ENCODE measurements around the gene ATXN7L2. TPM values are rescaled to one million over a fixed set of nuclear protein-coding genes. Genes with fewer than 3 reads are reported as not detected.

ATXN7L2 gene, protein sequence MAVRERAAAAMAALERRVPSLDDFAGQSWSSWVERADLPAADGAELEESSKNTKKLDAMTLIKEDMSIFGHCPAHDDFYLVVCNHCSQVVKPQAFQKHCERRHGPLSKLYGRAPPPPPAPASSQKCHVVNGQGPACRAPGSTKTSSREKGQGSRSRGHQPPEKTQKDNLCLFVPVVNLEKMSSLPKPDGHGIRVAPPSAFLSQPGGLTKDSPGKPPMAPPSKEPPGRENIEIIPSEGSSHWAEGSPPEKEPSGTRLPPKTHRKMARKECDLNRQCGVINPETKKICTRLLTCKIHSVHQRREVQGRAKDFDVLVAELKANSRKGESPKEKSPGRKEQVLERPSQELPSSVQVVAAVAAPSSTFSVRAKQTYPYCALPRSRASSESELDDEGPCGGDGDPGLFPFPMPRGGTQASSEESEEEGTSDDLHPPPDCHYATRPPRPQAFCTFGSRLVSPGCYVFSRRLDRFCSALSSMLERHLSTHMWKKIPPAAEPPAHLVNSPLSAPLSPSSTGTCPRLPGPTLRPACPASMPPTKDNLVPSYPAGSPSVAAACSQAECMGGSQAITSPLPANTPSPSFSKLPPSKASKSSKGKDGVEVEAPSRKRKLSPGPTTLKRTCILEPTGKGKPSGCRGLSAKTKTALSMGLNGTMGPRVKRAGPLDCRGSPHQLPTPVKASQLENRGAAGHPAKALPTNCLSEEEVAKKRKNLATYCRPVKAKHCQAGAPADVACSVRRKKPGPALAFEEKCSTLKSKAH
- 1.6 to 2.8 TPM (median 2.3 TPM) in 5 replicates for total RNA-seq (2022; extraction: Qiagen RNA extraction; ENCODE audit: low read depth)

DNA sequence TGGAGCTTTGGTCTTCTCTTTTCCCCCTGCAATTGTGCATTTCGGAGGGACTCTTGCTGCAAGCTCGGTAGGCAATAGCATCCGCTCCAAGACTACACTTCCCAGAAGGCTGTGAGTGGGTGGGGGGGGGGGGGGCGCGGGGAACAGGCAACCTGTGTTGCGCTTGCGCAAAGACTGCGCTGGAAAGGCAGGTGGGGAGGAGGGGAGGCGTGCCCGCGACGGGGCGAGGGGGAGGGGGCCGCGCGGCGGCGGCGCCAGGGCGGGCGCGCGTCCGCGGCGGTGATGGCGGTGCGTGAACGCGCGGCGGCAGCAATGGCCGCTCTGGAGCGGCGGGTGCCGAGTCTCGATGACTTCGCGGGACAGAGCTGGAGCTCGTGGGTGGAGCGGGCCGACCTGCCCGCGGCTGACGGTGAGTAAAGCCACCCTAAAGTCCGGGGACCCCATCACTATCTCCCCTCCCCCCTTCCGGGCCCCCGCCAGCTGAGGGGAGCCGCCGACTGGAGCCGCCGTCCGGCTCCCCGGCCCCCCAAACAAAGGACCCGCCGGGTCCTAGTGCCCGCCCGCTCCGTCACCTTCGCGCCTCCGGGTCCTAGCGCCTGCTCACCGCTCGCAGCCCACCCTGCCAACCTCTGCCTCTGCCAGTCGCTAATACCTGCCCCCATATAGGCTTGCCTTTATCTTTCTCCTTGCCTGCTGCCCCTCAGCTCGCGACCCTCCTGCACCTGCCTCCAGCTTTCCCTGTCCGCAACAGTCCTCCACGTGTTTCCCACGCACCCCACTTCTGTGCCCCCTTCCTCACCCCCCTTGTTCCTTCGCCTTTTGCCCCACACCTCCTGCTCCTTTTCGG, at the start of gene ATXN7L2:
Gene ATXN7L2, plus strand, starts transcription at position 234 of the 847 bp plus-strand sequence. Its CDS starts 49 bp downstream, at position 283.

DNA sequence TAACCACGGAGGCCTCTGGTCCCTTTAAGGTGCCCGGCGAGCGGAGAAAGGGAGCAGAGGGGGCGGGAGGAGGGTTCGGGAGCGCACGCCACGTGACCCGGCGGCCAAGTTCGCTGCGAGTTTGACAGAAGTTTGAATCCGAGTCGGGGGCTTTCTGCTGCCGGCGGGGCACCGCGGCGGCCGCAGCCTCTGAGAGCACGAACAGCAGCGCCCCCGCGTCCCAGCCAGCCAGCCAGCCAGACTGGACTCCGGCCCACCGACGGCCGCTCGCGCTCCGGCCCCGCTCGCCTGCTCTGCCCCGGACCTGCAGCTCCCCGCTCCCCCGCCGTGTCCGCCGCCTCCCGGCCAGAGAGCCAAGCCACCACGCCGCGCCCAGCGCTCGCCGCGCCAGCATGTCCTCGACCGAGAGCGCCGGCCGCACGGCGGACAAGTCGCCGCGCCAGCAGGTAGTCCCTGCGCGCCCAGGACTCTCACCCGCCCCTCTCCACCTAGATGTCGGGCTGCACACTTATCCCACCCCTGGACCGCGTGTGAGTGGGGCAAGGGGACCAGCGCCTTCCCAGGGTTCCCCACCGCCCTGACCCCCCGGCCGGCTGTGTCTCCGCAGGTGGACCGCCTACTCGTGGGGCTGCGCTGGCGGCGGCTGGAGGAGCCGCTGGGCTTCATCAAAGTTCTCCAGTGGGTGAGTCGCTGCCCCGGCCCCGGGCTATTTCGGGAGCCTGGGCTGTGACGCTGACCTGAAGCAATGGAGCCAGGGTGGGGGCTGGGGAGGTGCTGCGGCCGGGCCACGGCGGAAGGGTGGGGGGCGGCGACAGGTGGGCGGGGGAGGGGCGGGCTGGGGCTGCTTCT, 17.0 kb upstream of the ATXN7L2 start, which contains the start of gene SYPL2:
Gene SYPL2, plus strand, starts transcription at position 95 of the 849 bp plus-strand sequence. Its CDS starts 298 bp downstream, at position 393.

DNA sequence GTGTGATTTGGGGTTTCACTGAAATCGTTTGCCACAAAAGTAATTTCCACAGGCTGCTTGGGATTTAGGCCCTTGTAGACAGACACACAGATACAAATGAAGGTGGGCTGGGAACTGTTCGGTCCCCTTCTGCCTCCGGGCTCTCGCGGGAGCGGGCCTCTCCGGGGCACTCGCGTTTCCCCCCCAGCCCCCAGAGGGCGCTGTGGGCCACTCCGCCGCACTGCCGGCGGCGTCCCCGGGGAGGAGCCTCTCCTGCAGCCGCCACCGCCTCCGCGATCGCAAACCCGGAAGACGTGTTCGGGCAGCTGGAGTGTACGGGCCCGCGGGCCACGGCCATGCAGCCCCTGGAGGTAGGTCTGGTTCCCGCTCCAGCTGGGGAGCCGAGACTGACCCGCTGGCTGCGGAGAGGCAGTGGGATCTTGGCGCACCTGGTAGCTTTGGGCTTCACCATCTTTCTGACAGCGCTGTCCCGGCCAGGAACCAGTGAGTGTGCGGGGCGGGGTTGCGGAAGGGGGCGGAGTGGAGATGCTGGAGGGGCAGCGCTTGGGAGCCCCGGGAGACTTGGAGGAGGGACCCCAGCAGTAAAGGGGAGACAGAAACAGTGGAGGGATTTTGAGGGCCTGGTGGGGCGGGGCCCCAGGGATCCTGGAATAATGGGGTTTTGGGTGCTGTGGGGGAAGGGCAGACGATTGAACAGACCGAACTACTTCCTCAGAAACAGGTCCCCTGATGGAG, 10.3 kb downstream of the ATXN7L2 start, which contains the start of gene CYB561D1:
Gene CYB561D1, plus strand, starts transcription at position 290 of the 735 bp plus-strand sequence. Its CDS starts 46 bp downstream, at position 336.

DNA sequence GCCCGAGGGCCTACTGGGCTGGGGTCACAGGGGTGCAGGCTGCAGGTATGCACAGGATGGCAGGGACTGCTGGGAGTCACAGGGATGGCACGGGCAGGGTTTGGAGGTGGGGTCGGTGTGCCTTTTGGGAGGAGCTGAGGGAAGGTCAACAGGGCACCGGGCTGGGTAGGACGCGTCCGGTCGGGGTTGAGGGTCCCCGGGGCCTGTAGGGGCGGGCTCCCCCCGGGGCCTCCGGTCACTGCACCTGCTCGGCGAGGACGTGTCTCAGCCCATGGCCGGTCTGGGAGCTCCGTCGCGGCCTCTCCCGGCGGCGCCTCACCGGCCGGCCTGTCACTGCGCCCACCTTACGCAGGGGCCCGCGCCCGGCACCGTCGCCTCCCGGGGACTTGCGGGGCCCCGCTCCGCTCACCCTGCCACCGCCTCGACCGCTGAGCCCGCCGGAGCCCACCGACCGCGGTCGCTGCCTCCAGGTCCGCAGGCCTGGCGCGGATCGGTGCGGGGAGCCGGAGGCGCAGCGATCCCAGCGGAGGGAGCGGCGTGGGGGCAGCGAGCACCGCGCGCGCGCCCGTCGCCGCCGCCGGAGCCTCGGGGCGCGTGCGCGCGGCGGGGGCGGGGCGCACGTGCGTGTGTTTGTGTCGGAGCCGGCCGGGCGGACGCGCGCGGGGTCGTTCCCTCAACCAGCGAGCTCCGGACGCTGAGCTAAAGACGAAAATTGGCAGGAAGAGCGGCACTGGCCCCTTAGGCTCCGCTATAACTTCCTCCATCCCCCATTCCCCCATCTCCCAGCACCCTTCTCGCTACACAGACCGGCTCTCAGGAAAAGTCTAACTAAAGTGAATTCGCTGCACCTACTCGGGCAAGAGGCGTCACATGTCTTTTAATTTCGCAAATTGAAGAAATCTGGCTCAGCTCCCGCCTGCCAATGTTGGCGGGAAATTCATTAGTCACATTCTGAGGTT, 25.8 kb downstream of the ATXN7L2 start, which contains the start of gene AMIGO1:
Gene AMIGO1, minus strand, starts transcription at position 552 of the 959 bp plus-strand sequence. CDS start 815 bp downstream, outside the sequence.

DNA sequence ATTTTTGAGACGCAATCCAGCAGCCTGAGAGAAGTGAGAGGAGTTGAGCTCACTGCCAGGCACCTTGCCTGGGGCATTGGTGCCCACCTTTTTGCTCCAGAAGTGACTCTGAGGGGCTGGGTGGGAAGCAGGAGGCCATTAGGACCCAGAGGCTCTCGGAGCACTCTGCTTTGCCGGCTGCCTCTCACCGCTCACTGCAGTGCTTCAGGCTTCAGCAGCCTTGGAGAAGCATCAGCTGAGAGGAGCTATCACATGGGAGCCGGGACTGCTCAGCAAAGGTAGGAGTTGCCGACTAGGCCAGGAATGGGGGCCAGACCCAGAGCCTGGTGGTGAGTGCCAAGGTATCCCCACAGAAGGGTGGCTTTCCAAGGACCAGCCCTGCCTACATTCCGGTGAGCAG, 56.0 kb downstream of the ATXN7L2 start, which contains the start of gene GPR61:
Gene GPR61, plus strand, starts transcription at position 197 of the 400 bp plus-strand sequence. CDS start 3,151 bp downstream, outside the sequence.

Other genes starting within 250 kb of the ATXN7L2 start
- gene CELSR2, start 234.4 kb upstream of the ATXN7L2 start, total RNA-seq (2022; extraction: Qiagen RNA extraction; ENCODE audit: low read depth): 3.6 to 5.9 TPM (median 5.2 TPM) in 5 replicates
- gene PSRC1, start 200.8 kb upstream of the ATXN7L2 start, total RNA-seq (2022; extraction: Qiagen RNA extraction; ENCODE audit: low read depth): 17.3 to 26.9 TPM (median 24.6 TPM) in 5 replicates
- not detected in 5 replicates for gene MYBPHL, start 176.9 kb upstream of the ATXN7L2 start, total RNA-seq (2022; extraction: Qiagen RNA extraction; ENCODE audit: low read depth)
- gene SORT1, start 86.0 kb upstream of the ATXN7L2 start, total RNA-seq (2022; extraction: Qiagen RNA extraction; ENCODE audit: low read depth): 3.0 to 4.8 TPM (median 3.8 TPM) in 5 replicates
- 102 to 125 TPM (median 116 TPM) in 5 replicates for gene PSMA5, start 57.5 kb upstream of the ATXN7L2 start, total RNA-seq (2022; extraction: Qiagen RNA extraction; ENCODE audit: low read depth)
- 0.06 to 0.13 TPM (median 0.10 TPM) in 4 of 5 replicates, not detected in the other for gene SYPL2, start 17.4 kb upstream of the ATXN7L2 start, total RNA-seq (2022; extraction: Qiagen RNA extraction; ENCODE audit: low read depth)
- gene CYB561D1, start 10.2 kb downstream of the ATXN7L2 start, total RNA-seq (2022; extraction: Qiagen RNA extraction; ENCODE audit: low read depth): 3.5 to 5.0 TPM (median 4.4 TPM) in 5 replicates
- gene AMIGO1, start 25.8 kb downstream of the ATXN7L2 start, total RNA-seq (2022; extraction: Qiagen RNA extraction; ENCODE audit: low read depth): 1.1 to 1.4 TPM (median 1.2 TPM) in 5 replicates
- not detected in 5 replicates for gene GPR61, start 56.0 kb downstream of the ATXN7L2 start, total RNA-seq (2022; extraction: Qiagen RNA extraction; ENCODE audit: low read depth)
- gene GNAI3, start 64.7 kb downstream of the ATXN7L2 start, total RNA-seq (2022; extraction: Qiagen RNA extraction; ENCODE audit: low read depth): 2.8 to 5.3 TPM (median 5.1 TPM) in 5 replicates
- 0.23 to 0.30 TPM in 2 of 5 replicates, not detected in the others for gene GNAT2, start 135.7 kb downstream of the ATXN7L2 start, total RNA-seq (2022; extraction: Qiagen RNA extraction; ENCODE audit: low read depth)
- 24.4 to 31.6 TPM (median 29.2 TPM) in 5 replicates for gene AMPD2, start 135.9 kb downstream of the ATXN7L2 start, total RNA-seq (2022; extraction: Qiagen RNA extraction; ENCODE audit: low read depth)
- 8.5 to 10.0 TPM (median 9.6 TPM) in 5 replicates for gene GSTM4, start 172.2 kb downstream of the ATXN7L2 start, total RNA-seq (2022; extraction: Qiagen RNA extraction; ENCODE audit: low read depth)
- 3.0 to 4.6 TPM (median 3.9 TPM) in 5 replicates for gene GSTM2, start 184.2 kb downstream of the ATXN7L2 start, total RNA-seq (2022; extraction: Qiagen RNA extraction; ENCODE audit: low read depth)
- gene GSTM1, start 203.9 kb downstream of the ATXN7L2 start, total RNA-seq (2022; extraction: Qiagen RNA extraction; ENCODE audit: low read depth): not detected in 5 replicates
- gene GSTM5, start 228.3 kb downstream of the ATXN7L2 start, total RNA-seq (2022; extraction: Qiagen RNA extraction; ENCODE audit: low read depth): not detected in 5 replicates

Measured in A549 treated with RU486 at 1 μM for 4 hours (cell line).